IMR-90 (cell line): ENCODE data around the gene FARSB. TPM values are rescaled to one million over a fixed set of nuclear protein-coding genes. Genes with fewer than 3 reads are reported as not detected.

Source experiments
- ATAC-seq: fragments of 200-7000 bp; cut with Tn5 transposase; 2 replicates; pipeline ENCODE4 v1.9.1; 2020; ENCODE audit warnings: low read depth, mild to moderate bottlenecking, moderate library complexity
- BruUV-seq: library from RNA; stranded (reverse); fragments of 400-500 nt; replicated peaks from 2 replicates; lab custom pipeline; 2021; lab: Mats Ljungman, UMichigan
- CTCF ChIA-PET: fragments of 300-600 bp; formaldehyde crosslinking; extraction: SDS; loops from one replicate; lab custom pipeline; 2021; ENCODE audit warnings: antibody characterized with exemption; lab: Yijun Ruan, JAX
- POLR2A ChIA-PET: fragments of 300-600 bp; sonication (Branson Sonifier 250); formaldehyde crosslinking; loops from one replicate; lab custom pipeline; 2022; ENCODE audit warnings: antibody characterized with exemption; ENCODE audit not compliant: unreplicated experiment; lab: Charles Lee
- DNase-seq: peaks from one replicate; pipeline ENCODE4 v3.0.0; 2013
- H2AFZ ChIP-seq: replicated peaks from 2 replicates; pipeline ENCODE3; 2013; ENCODE audit warnings: low read length, mild to moderate bottlenecking; ENCODE audit not compliant: poor library complexity
- H2AK5ac ChIP-seq: 2 replicates; pipeline ENCODE4 v1.6.1; 2013; ENCODE audit warnings: low read depth, low read length, inconsistent platforms
- H2AK9ac ChIP-seq: replicated peaks from 2 replicates; pipeline ENCODE3; 2013; ENCODE audit warnings: mild to moderate bottlenecking, low read depth, low read length, moderate library complexity; ENCODE audit not compliant: poor library complexity
- H2BK120ac ChIP-seq: 2 replicates; pipeline ENCODE4 v1.6.1; 2013; ENCODE audit warnings: low read depth, low read length, inconsistent platforms
- H2BK15ac ChIP-seq: 3 replicates; pipeline ENCODE4 v1.6.1; 2013; ENCODE audit warnings: low read depth, low read length, inconsistent platforms
- H2BK20ac ChIP-seq: 2 replicates; pipeline ENCODE4 v1.6.1; 2013; ENCODE audit warnings: low read depth, mild to moderate bottlenecking, inconsistent platforms, low read length, moderate library complexity
- H2BK5ac ChIP-seq: 2 replicates; pipeline ENCODE4 v1.6.1; 2013; ENCODE audit warnings: mild to moderate bottlenecking, low read depth, low read length, inconsistent platforms; ENCODE audit not compliant: poor library complexity, severe bottlenecking
- H3K14ac ChIP-seq: replicated peaks from 2 replicates; pipeline ENCODE4 v1.6.1; 2013; ENCODE audit warnings: low read depth, low read length, inconsistent platforms
- H3K18ac ChIP-seq: 2 replicates; pipeline ENCODE4 v1.6.1; 2013; ENCODE audit warnings: low read depth, low read length, control low read depth
- H3K23ac ChIP-seq: 2 replicates; pipeline ENCODE4 v1.6.1; 2013; ENCODE audit warnings: low read depth, low read length, inconsistent platforms
- H3K27ac ChIP-seq: 2 replicates; pipeline ENCODE4 v1.5.1; 2013; ENCODE audit warnings: mild to moderate bottlenecking, control low read depth, low read length; ENCODE audit not compliant: insufficient read depth
- H3K27me3 ChIP-seq: 2 replicates; pipeline ENCODE4 v1.6.1; 2013; ENCODE audit warnings: low read length; ENCODE audit not compliant: control insufficient read depth, insufficient read depth
- H3K36me3 ChIP-seq: 2 replicates; pipeline ENCODE4 v1.6.1; 2013; ENCODE audit warnings: low read length, mixed read lengths; ENCODE audit not compliant: control insufficient read depth, insufficient read depth
- H3K4ac ChIP-seq: 2 replicates; pipeline ENCODE4 v1.6.1; 2013; ENCODE audit warnings: low read depth, low read length, inconsistent platforms
- H3K4me1 ChIP-seq: 2 replicates; pipeline ENCODE4 v1.6.1; 2013; ENCODE audit warnings: low read length, mixed read lengths; ENCODE audit not compliant: control insufficient read depth, insufficient read depth
- H3K4me2 ChIP-seq: 2 replicates; pipeline ENCODE4 v1.6.1; 2013; ENCODE audit warnings: low read depth, mild to moderate bottlenecking, control low read depth, low read length, moderate library complexity
- H3K4me3 ChIP-seq: 2 replicates; pipeline ENCODE4 v1.5.1; 2013; ENCODE audit warnings: low read depth, mild to moderate bottlenecking, control low read depth, low read length, moderate library complexity; ENCODE audit not compliant: insufficient read depth
- H3K56ac ChIP-seq: 2 replicates; pipeline ENCODE4 v1.6.1; 2013; ENCODE audit warnings: low read length, inconsistent platforms; ENCODE audit not compliant: insufficient read depth; ENCODE audit errors: extremely low read depth
- H3K79me1 ChIP-seq, 2 experiments: 2 replicates each; pipeline ENCODE4 v1.6.1; 2013; ENCODE audit warnings: low read length in 2 of 2, inconsistent platforms in 1 of 2, low read depth in 1 of 2
- H3K9ac ChIP-seq: 2 replicates; pipeline ENCODE4 v1.6.1; 2013; ENCODE audit warnings: low read depth, low read length, control low read depth
- H3K9me1 ChIP-seq: 2 replicates; pipeline ENCODE4 v1.6.1; 2013; ENCODE audit warnings: low read length, inconsistent platforms; ENCODE audit not compliant: insufficient read depth
- H3K9me3 ChIP-seq: 2 replicates; pipeline ENCODE4 v1.6.1; 2013; ENCODE audit warnings: low read length; ENCODE audit not compliant: control insufficient read depth, insufficient read depth
- H4K20me1 ChIP-seq: 2 replicates; pipeline ENCODE4 v1.6.1; 2013; ENCODE audit warnings: low read length, inconsistent platforms; ENCODE audit not compliant: insufficient read depth
- H4K5ac ChIP-seq: 2 replicates; pipeline ENCODE4 v1.6.1; 2013; ENCODE audit warnings: mild to moderate bottlenecking, low read depth, low read length, control low read depth
- H4K8ac ChIP-seq, 2 experiments: 2 replicates each; pipeline ENCODE4 v1.6.1; 2013; ENCODE audit warnings: low read depth in 2 of 2, low read length in 2 of 2, control low read depth in 1 of 2, inconsistent platforms in 1 of 2
- H4K91ac ChIP-seq: 2 replicates; pipeline ENCODE4 v1.6.1; 2013; ENCODE audit warnings: low read depth, low read length, inconsistent platforms; ENCODE audit not compliant: insufficient read depth
- CEBPB ChIP-seq: IDR thresholded peaks from 2 replicates; pipeline ENCODE4 v1.6.1; 2012; ENCODE audit warnings: low read depth, low read length, improper control_type of control experiment
- MAFK ChIP-seq: IDR thresholded peaks from 2 replicates; pipeline ENCODE4 v1.6.1; 2012; ENCODE audit warnings: low read depth, low read length, improper control_type of control experiment
- NFE2L2 ChIP-seq: fragments of 150-350 bp; IDR thresholded peaks from 2 replicates; pipeline ENCODE4 v1.6.1; 2016; ENCODE audit warnings: low read depth, mild to moderate bottlenecking, low read length
- RAD21 ChIP-seq: IDR thresholded peaks from 2 replicates; pipeline ENCODE4 v1.6.1; 2012; ENCODE audit warnings: low read length, improper control_type of control experiment
- RCOR1 ChIP-seq: IDR thresholded peaks from 2 replicates; pipeline ENCODE4 v1.6.1; 2012; ENCODE audit warnings: mild to moderate bottlenecking, low read length, improper control_type of control experiment; ENCODE audit not compliant: insufficient replicate concordance
- RFX5 ChIP-seq: IDR thresholded peaks from 2 replicates; pipeline ENCODE4 v1.8.0; 2012; ENCODE audit warnings: low read depth, mild to moderate bottlenecking, low read length, moderate library complexity
- WGBS, 2 experiments: methylation state at CpG; one replicate each; pipeline versions ENCODE4 v1.1.5 to v1.1.7; 2013; ENCODE audit warnings: missing lambda C conversion rate in 2 of 2; ENCODE audit not compliant: insufficient read length in 1 of 2; ENCODE audit errors: extremely low coverage in 2 of 2; 5-methylcytosine and 5-hydroxymethylcytosine counted together
- dilution Hi-C: fragments of 300-500 bp; cut with HindIII; formaldehyde crosslinking; loops from one replicate; pipeline ENCODE4 v1.14.3; 2018; ENCODE audit warnings: low sequenced_read_pairs; ENCODE audit not compliant: unreplicated experiment
- in situ Hi-C: fragments of 300-500 bp; cut with MboI; formaldehyde crosslinking; loops from 3 replicates; pipeline ENCODE4 v1.14.3; 2019; ENCODE audit warnings: low sequenced_read_pairs, inconsistent platforms, mixed read lengths
- intact Hi-C: fragments of 100-400 bp; cut with micrococcal nuclease; formaldehyde crosslinking; loops from 2 replicates; pipeline ENCODE4 v1.10.0; 2022
- polyA plus RNA-seq, 3 experiments: library from polyadenylated mRNA; depleted of rRNA; stranded (reverse); fragments of >200 nt; gene quantifications; 2 replicates each; pipeline ENCODE4 v1.2.3, GENCODE V29; 2012; ENCODE audit warnings: low replicate concordance in 1 of 3
- total RNA-seq: library from RNA; depleted of rRNA; stranded (reverse); fragments of >200 nt; gene quantifications from 2 replicates; pipeline ENCODE4 v1.2.3, GENCODE V29; 2012
- TF ChIP-seq, protein P1 (sequence below): fragments of 150-350 bp; IDR thresholded peaks from 2 replicates; pipeline ENCODE4 v1.6.1; 2016; ENCODE audit warnings: low read depth, mild to moderate bottlenecking, low read length, moderate library complexity, borderline replicate concordance
- TF ChIP-seq, protein P2 (sequence below): conservative IDR thresholded peaks from 2 replicates; pipeline ENCODE4 v1.5.1; 2012; ENCODE audit warnings: mild to moderate bottlenecking, low read depth, low read length, improper control_type of control experiment

Gene FARSB
- total and polyA plus RNA-seq, 2 of the 4 experiments (the other 2 are of a cell fraction), result 21.1 to 32.5 TPM

DNA sequence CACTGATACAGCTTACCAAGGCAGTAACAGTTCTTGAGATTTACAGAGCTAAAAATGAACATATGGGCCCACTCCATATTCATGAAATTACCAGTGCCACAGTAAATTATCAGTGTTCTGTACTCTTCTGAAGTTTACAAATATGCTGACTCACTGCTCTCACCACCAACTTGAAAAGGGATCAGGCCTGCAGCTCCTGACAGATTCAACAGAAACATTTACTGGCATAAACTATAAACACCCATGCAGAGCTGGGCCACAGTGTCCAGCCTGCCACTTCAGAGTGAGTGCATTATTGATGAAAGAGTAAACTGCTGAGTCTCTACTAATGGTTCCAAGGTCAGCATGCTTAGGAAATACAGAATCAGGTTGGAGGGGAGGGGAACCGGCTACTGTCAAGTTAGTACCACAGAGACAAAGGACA lies 83.1 kb downstream of the FARSB start:
- H3K4me1 ChIP-seq, result peaks cover 6% of the 10 kb centered on the region
- H2AK9ac ChIP-seq, result peak overlapping the region; percentile 11
- ChIA-PET POLR2A (no interaction called here), CTCF (interaction anchor here (0.9 kb wide), 1 partner anchor 19 kb away, joined by 9 read pairs; no protein-coding TSS in a partner anchor)
- H3K9me1 ChIP-seq, result peaks cover 6% of the 10 kb centered on the region; the same call in 1 of the 2 replicates
- no peak overlapping the region for H2BK15ac ChIP-seq
- no peak overlapping the region; the same call in 1 of the 2 replicates for H2BK20ac ChIP-seq
- no peak overlapping the region for H4K5ac ChIP-seq
- no peaks in the 10 kb centered on the region for H3K9me3 ChIP-seq
- H3K14ac ChIP-seq, result 0 out of 2 replicates have a peak overlapping the region, but pooled peaks have one; percentile 20
- peaks cover 12 to 13% of the 10 kb centered on the region in 2 experiments; a peak in 2 of 4 replicates for H3K79me1 ChIP-seq
- H3K4me2 ChIP-seq, result no peak overlapping the region
- no peak overlapping the region for H2AK5ac ChIP-seq
- no peak overlapping the region for H3K56ac ChIP-seq
- H3K4ac ChIP-seq, result 0 out of 2 replicates have a peak overlapping the region, but pooled peaks have one; percentile 7
- DNase-seq, result peak; percentile 62
- dilution Hi-C loops (no loop called here), intact Hi-C loops (no loop called here), in situ Hi-C loops (no loop called here)
- H3K27ac ChIP-seq, result peak overlapping the region; percentile 65; the same call in 1 of the 2 replicates
- no peak overlapping the region for H3K23ac ChIP-seq
- H3K4me3 ChIP-seq, result no peak overlapping the region
- peak overlapping the region in 1 of 2 experiments; percentile 31; a peak in 1 of 4 replicates for H4K8ac ChIP-seq
- no peak overlapping the region for H3K9ac ChIP-seq
- no peak overlapping the region for H3K18ac ChIP-seq
- ATAC-seq, result peak; percentile 77
- H4K91ac ChIP-seq, result no peak overlapping the region
- BruUV-seq, result no TSS peak
- TF ChIP-seq NFE2L2, result peak; percentile 97
- no peak for TF ChIP-seq RAD21
- TF ChIP-seq CEBPB, result no peak
- no peak for TF ChIP-seq RFX5
- no peak for TF ChIP-seq RCOR1
- TF ChIP-seq MAFK, result peak; percentile 84
- TF ChIP-seq, protein P1, sequence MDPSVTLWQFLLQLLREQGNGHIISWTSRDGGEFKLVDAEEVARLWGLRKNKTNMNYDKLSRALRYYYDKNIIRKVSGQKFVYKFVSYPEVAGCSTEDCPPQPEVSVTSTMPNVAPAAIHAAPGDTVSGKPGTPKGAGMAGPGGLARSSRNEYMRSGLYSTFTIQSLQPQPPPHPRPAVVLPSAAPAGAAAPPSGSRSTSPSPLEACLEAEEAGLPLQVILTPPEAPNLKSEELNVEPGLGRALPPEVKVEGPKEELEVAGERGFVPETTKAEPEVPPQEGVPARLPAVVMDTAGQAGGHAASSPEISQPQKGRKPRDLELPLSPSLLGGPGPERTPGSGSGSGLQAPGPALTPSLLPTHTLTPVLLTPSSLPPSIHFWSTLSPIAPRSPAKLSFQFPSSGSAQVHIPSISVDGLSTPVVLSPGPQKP, result no peak
- TF ChIP-seq, protein P2, sequence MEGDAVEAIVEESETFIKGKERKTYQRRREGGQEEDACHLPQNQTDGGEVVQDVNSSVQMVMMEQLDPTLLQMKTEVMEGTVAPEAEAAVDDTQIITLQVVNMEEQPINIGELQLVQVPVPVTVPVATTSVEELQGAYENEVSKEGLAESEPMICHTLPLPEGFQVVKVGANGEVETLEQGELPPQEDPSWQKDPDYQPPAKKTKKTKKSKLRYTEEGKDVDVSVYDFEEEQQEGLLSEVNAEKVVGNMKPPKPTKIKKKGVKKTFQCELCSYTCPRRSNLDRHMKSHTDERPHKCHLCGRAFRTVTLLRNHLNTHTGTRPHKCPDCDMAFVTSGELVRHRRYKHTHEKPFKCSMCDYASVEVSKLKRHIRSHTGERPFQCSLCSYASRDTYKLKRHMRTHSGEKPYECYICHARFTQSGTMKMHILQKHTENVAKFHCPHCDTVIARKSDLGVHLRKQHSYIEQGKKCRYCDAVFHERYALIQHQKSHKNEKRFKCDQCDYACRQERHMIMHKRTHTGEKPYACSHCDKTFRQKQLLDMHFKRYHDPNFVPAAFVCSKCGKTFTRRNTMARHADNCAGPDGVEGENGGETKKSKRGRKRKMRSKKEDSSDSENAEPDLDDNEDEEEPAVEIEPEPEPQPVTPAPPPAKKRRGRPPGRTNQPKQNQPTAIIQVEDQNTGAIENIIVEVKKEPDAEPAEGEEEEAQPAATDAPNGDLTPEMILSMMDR, result no peak
- no peak overlapping the region for H2BK5ac ChIP-seq
- no peak overlapping the region for H2AFZ ChIP-seq
- WGBS, 2 experiments, result no CpG with 5 or more reads among the region's 1 CpG
- H2BK120ac ChIP-seq, result peak overlapping the region; percentile 64; the same call in 1 of the 2 replicates
- H4K20me1 ChIP-seq, result peaks cover 3% of the 10 kb centered on the region
- H3K27me3 ChIP-seq, result no peaks in the 10 kb centered on the region
- H3K36me3 ChIP-seq, result peaks cover 5% of the 10 kb centered on the region
